Smooth muscle cell (in vitro differentiated cells): ENCODE data around the gene C4orf50. TPM values are rescaled to one million over a fixed set of nuclear protein-coding genes. Genes with fewer than 3 reads are reported as not detected.

Source experiments
- DNase-seq: peaks from one replicate; lab custom pipeline; 2025; ENCODE audit not compliant: unreplicated experiment; lab: John Stamatoyannopoulos, UW
- H2AFZ ChIP-seq: fragments of 200-600 bp; sonication (generic); 2 replicates; pipeline ENCODE4 v1.6.0; 2016; ENCODE audit warnings: antibody characterized with exemption, low read depth, mild to moderate bottlenecking
- H3F3A ChIP-seq: fragments of 200-600 bp; sonication (generic); 2 replicates; pipeline ENCODE4 v1.6.0; 2017; ENCODE audit warnings: antibody characterized with exemption, low read depth
- H3K27ac ChIP-seq: fragments of 200-600 bp; sonication (generic); 2 replicates; pipeline ENCODE4 v1.5.1; 2016; ENCODE audit warnings: low read depth, mild to moderate bottlenecking
- H3K27me3 ChIP-seq: fragments of 200-600 bp; sonication (generic); 2 replicates; pipeline ENCODE4 v1.6.1; 2016; ENCODE audit warnings: low read depth, mild to moderate bottlenecking
- H3K36me3 ChIP-seq: fragments of 200-600 bp; sonication (generic); 2 replicates; pipeline ENCODE4 v1.5.1; 2016; ENCODE audit warnings: low read depth
- H3K4me1 ChIP-seq: fragments of 200-600 bp; sonication (generic); 2 replicates; pipeline ENCODE4 v1.5.1; 2016; ENCODE audit warnings: low read depth
- H3K4me2 ChIP-seq: fragments of 200-600 bp; sonication (generic); 2 replicates; pipeline ENCODE4 v1.6.0; 2016; ENCODE audit warnings: mild to moderate bottlenecking
- H3K4me3 ChIP-seq: fragments of 200-600 bp; sonication (generic); 2 replicates; pipeline ENCODE4 v1.5.1; 2016; ENCODE audit warnings: mild to moderate bottlenecking
- H3K79me2 ChIP-seq: fragments of 200-600 bp; sonication (generic); 2 replicates; pipeline ENCODE4 v1.6.0; 2016; ENCODE audit warnings: low read depth, mild to moderate bottlenecking
- H3K9ac ChIP-seq: fragments of 200-600 bp; sonication (generic); 2 replicates; pipeline ENCODE4 v1.6.0; 2016; ENCODE audit warnings: low read depth
- H3K9me3 ChIP-seq: fragments of 200-600 bp; sonication (generic); replicated peaks from 2 replicates; pipeline ENCODE4 v1.5.1; 2016; ENCODE audit warnings: low read depth
- H4K20me1 ChIP-seq: fragments of 200-600 bp; sonication (generic); 2 replicates; pipeline ENCODE4 v1.6.0; 2016; ENCODE audit warnings: low read depth
- CTCF ChIP-seq: fragments of 200-600 bp; sonication (generic); IDR thresholded peaks from 2 replicates; pipeline ENCODE4 v1.5.1; 2017; ENCODE audit warnings: borderline replicate concordance, mild to moderate bottlenecking, antibody characterized with exemption; ENCODE audit not compliant: insufficient read depth, poor library complexity, severe bottlenecking
- WGBS: methylation state at CpG from one replicate; pipeline ENCODE4 v1.1.7; 2016; ENCODE audit warnings: low lambda C conversion rate; 5-methylcytosine and 5-hydroxymethylcytosine counted together
- polyA plus RNA-seq: library from polyadenylated mRNA; unstranded; fragments of >200 nt; fragmentation: Nextera tagmentation; extraction: Ambion mirVana; gene quantifications from 2 replicates; pipeline ENCODE4 v1.2.1, GENCODE V29; 2016
- total RNA-seq: library from RNA; depleted of rRNA; stranded (reverse); fragments of >200 nt; gene quantifications from 2 replicates; pipeline ENCODE4 v1.2.3, GENCODE V29; 2014

C4orf50 gene
- total and polyA plus RNA-seq, 2 experiments from 2014 or later: not detected

- H3F3A ChIP-seq: no peaks in the 10 kb centered on the region
- peaks cover 8% of the 10 kb centered on the region for H3K27me3 ChIP-seq
- no peaks in the 10 kb centered on the region for H3K4me1 ChIP-seq
- no peak overlapping the region for H3K4me2 ChIP-seq
- no peaks in the 10 kb centered on the region for H4K20me1 ChIP-seq
- H2AFZ ChIP-seq: no peak overlapping the region
- H3K9me3 ChIP-seq: no peaks in the 10 kb centered on the region
- no peak for TF ChIP-seq CTCF
- WGBS: 89% methylated on average over 11 of the region's 12 CpGs
- no peak overlapping the region for H3K4me3 ChIP-seq
- no peak overlapping the region for H3K27ac ChIP-seq
- H3K36me3 ChIP-seq: no peaks in the 10 kb centered on the region
- no peak for DNase-seq
- H3K9ac ChIP-seq: no peak overlapping the region
- no peaks in the 10 kb centered on the region for H3K79me2 ChIP-seq
Observed at GRCh38 chr4:5924461-5925125, 93.6 kb downstream of the C4orf50 start.

- H3K9me3 ChIP-seq: no peaks in the 10 kb centered on the region
- no peaks in the 10 kb centered on the region for H3K4me1 ChIP-seq
- no peaks in the 10 kb centered on the region for H3K36me3 ChIP-seq
- H3K4me2 ChIP-seq: no peak overlapping the region
- no peaks in the 10 kb centered on the region for H3F3A ChIP-seq
- no peaks in the 10 kb centered on the region for H4K20me1 ChIP-seq
- H3K27me3 ChIP-seq: no peaks in the 10 kb centered on the region
- no peak overlapping the region for H2AFZ ChIP-seq
- no peak for TF ChIP-seq CTCF
- DNase-seq: no peak
- WGBS: 75% methylated on average over 6 of the region's 6 CpGs
- H3K79me2 ChIP-seq: no peaks in the 10 kb centered on the region
- H3K4me3 ChIP-seq: no peak overlapping the region
- H3K27ac ChIP-seq: no peak overlapping the region
- no peak overlapping the region for H3K9ac ChIP-seq
Observed at GRCh38 chr4:5923376-5923775, 94.9 kb downstream of the C4orf50 start.

- Histone ChIP-seq H3K4me1 (no peaks in the 10 kb centered on the region), H3K4me2 (no peak overlapping the region), H3K79me2 (no peaks in the 10 kb centered on the region), H3K27ac (no peak overlapping the region), H3K9ac (no peak overlapping the region), H4K20me1 (no peaks in the 10 kb centered on the region), H3K36me3 (no peaks in the 10 kb centered on the region), H3K27me3 (no peaks in the 10 kb centered on the region), H3F3A (no peaks in the 10 kb centered on the region), H2AFZ (no peak overlapping the region), H3K9me3 (no peaks in the 10 kb centered on the region), H3K4me3 (no peak overlapping the region)
- WGBS: 79% methylated on average over 3 of the region's 3 CpGs
- TF ChIP-seq CTCF: no peak
- DNase-seq: no peak
Observed at GRCh38 chr4:5922556-5922955, 95.7 kb downstream of the C4orf50 start.

- no peaks in the 10 kb centered on the region for H3F3A ChIP-seq
- H3K9me3 ChIP-seq: no peaks in the 10 kb centered on the region
- H3K27me3 ChIP-seq: no peaks in the 10 kb centered on the region
- TF ChIP-seq CTCF: no peak
- no peaks in the 10 kb centered on the region for H4K20me1 ChIP-seq
- H3K79me2 ChIP-seq: no peaks in the 10 kb centered on the region
- H3K4me3 ChIP-seq: no peak overlapping the region
- no peaks in the 10 kb centered on the region for H3K4me1 ChIP-seq
- no peak overlapping the region for H3K9ac ChIP-seq
- DNase-seq: no peak
- no peak overlapping the region for H3K4me2 ChIP-seq
- WGBS: 89% methylated on average over 6 of the region's 6 CpGs
- no peak overlapping the region for H3K27ac ChIP-seq
- H2AFZ ChIP-seq: no peak overlapping the region
- H3K36me3 ChIP-seq: no peaks in the 10 kb centered on the region
Observed at GRCh38 chr4:5921981-5922380, 96.2 kb downstream of the C4orf50 start.
